Stomach (tissue), 9 donors: Measurements from ENCODE around the gene ELMOD1. TPM values are rescaled to one million over a fixed set of nuclear protein-coding genes. Genes with fewer than 3 reads are reported as not detected.
A peak's percentile ranks its signal among the peaks of the same experiment; 100 is the strongest.

Experiments
- DNase-seq, 2 donors: peaks; one replicate each; pipeline versions ENCODE4 v3.0.0 to v3.0.0-alpha.2; 2013 to 2019
- H3K27ac ChIP-seq, 5 donors: fragments of 200-600 bp in 4 of 5; sonication (generic) in 4 of 5; one replicate each; pipeline ENCODE4 v1.5.1; 2013 to 2019; ENCODE audit warnings: mild to moderate bottlenecking in 1 of 5, moderate library complexity in 1 of 5
- H3K27me3 ChIP-seq, 3 donors: fragments of 200-600 bp; sonication (generic); one replicate each; pipeline ENCODE4 v1.5.1; 2017 to 2019; ENCODE audit warnings: mixed run types in 1 of 3
- H3K36me3 ChIP-seq, 4 donors: fragments of 200-600 bp; sonication (generic); 1 replicate in 3 of 4; 2 replicates in 1 of 4; pipeline ENCODE4 v1.5.1; 2016 to 2019
- H3K4me1 ChIP-seq, 4 donors: fragments of 200-600 bp; sonication (generic); one replicate each; pipeline ENCODE4 v1.5.1; 2016 to 2019
- H3K4me3 ChIP-seq, 4 donors: fragments of 200-600 bp; sonication (generic) in 3 of 4; one replicate each; pipeline ENCODE4 v1.5.1; 2016 to 2019; ENCODE audit warnings: mild to moderate bottlenecking in 1 of 4
- H3K9me3 ChIP-seq, 4 donors: fragments of 200-600 bp; sonication (generic); one replicate each; pipeline ENCODE4 v1.5.1; 2016 to 2019
- CTCF ChIP-seq, 7 experiments: fragments of 450-650 bp in 4 of 7; fragments of 200-600 bp in 3 of 7; sonication (generic) in 3 of 7; IDR thresholded peaks; one replicate each; pipeline ENCODE4 v1.5.1; 2016 to 2019; ENCODE audit warnings: antibody characterized with exemption in 7 of 7, control low read depth in 2 of 7, mild to moderate bottlenecking in 1 of 7
- EP300 ChIP-seq: sonication (generic); formaldehyde crosslinking; IDR thresholded peaks from one replicate; pipeline ENCODE4 v1.6.1; 2017; ENCODE audit warnings: antibody characterized with exemption
- POLR2A ChIP-seq, 4 donors: fragments of 450-650 bp; IDR thresholded peaks; one replicate each; pipeline ENCODE4 v1.6.1; 2016; ENCODE audit warnings: antibody characterized with exemption in 4 of 4, control low read depth in 2 of 4, mild to moderate bottlenecking in 1 of 4, moderate library complexity in 1 of 4
- POLR2AphosphoS5 ChIP-seq, 3 donors: sonication (generic); formaldehyde crosslinking; IDR thresholded peaks; one replicate each; pipeline ENCODE4 v1.6.1; 2016; ENCODE audit warnings: antibody characterized with exemption in 3 of 3
- WGBS, 5 donors: extraction: QIAGEN DNeasy Blood & Tissue Kit in 3 of 5; methylation state at CpG; one replicate each; pipeline versions ENCODE4 v1.1.5 to v1.1.7; 2013 to 2018; 5-methylcytosine and 5-hydroxymethylcytosine counted together
- intact Hi-C: fragments of 100-400 bp; cut with DNase I; formaldehyde crosslinking; loops from one replicate; pipeline ENCODE4 v1.15.1; 2023; ENCODE audit warnings: low total_unique reads
- polyA plus RNA-seq, 3 donors: library from polyadenylated mRNA; stranded (reverse); fragments of 200-250 nt; gene quantifications; one replicate each; pipeline ENCODE4 v1.2.3, GENCODE V29; 2013
- total RNA-seq, 5 donors: library from RNA; depleted of rRNA; stranded (reverse); fragments of >200 nt; gene quantifications; one replicate each; pipeline versions ENCODE4 v1.1.0 to v1.2.3, GENCODE V29; 2014 to 2016
- donor health status: healthy with polysubstance abuse.
- donor health status: Bipolar disorder and iron deficiency.
- donor health status: healthy.

ELMOD1 gene
- total and polyA plus RNA-seq, 8 donors: 0.15 to 1.1 (median 0.31) TPM; not detected in 5

DNA sequence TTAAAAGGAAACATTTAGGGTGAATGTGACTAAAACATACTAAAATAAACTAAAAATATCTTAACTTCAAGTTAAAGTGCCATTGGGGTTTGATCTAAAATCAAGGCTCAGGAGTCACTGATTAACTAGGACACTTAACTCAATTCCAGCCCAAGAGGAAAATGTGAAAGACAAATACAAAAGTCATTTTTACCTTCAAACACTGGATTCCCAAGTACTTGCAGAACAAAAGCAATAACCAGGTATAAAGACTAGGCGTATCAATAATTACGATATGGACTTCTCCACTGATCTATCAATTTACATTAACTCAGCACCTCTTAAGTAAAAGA, 41.0 kb upstream of the ELMOD1 start:
- no peaks in the 10 kb centered on the region for H3K4me1 ChIP-seq
- H3K36me3 ChIP-seq: peaks cover 5 to 53% (median 47%) of the 10 kb centered on the region in 4 donors
- no peak for DNase-seq
- TF ChIP-seq CTCF (IDR thresholded peaks at IDR 0.05) (no peak), POLR2A (IDR thresholded peaks at IDR 0.05) (no peak), EP300 (no peak), POLR2AphosphoS5 (IDR thresholded peaks at IDR 0.05) (no peak)
- no peak overlapping the region for H3K27ac ChIP-seq
- no peaks in the 10 kb centered on the region for H3K27me3 ChIP-seq
- no peak overlapping the region for H3K4me3 ChIP-seq
- 80 to 93% (median 85%) methylated on average over 2 of the region's 2 CpGs for whole genome bisulfite sequencing, 5 donors
- intact Hi-C loops: no loop called here
- H3K9me3 ChIP-seq: no peaks in the 10 kb centered on the region

DNA sequence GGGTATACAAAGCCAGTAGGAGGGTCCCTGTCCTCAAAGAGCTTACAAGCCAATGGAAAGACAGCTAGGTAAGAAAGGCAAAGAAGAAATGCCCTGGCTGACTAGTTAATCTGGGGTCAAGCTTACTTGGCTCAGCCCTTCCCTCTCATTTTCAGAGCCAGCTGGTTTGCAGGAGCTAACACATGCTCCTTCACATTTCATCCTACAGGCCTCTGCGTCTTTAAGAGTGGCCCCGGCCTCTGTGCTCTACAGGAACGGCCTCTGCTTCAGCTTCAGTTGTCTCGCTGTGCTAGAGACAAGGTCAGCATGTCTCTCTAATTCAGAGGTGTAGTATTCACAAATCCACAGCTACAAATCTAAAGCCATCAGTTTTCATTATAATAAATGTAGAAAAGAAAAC, 40.6 kb upstream of the ELMOD1 start:
- Histone ChIP-seq H3K27ac (no peak overlapping the region), H3K4me1 (no peaks in the 10 kb centered on the region), H3K36me3 (peaks cover 5 to 55% (median 50%) of the 10 kb centered on the region in 4 donors), H3K9me3 (no peaks in the 10 kb centered on the region), H3K27me3 (no peaks in the 10 kb centered on the region), H3K4me3 (no peak overlapping the region)
- intact Hi-C loops: no loop called here
- WGBS, 5 donors: 50 to 81% (median 60%) methylated on average over 4 of the region's 4 CpGs
- no peak for TF ChIP-seq EP300
- no peak for DNase-seq

GRCh38 chr11:107561688-107562087, 29.3 kb upstream of the ELMOD1 start:
- Histone ChIP-seq H3K4me1 (peaks cover 20 to 48% (median 33%) of the 10 kb centered on the region in 4 donors), H3K27me3 (no peaks in the 10 kb centered on the region), H3K4me3 (no peak overlapping the region), H3K9me3 (no peaks in the 10 kb centered on the region), H3K27ac (no peak overlapping the region), H3K36me3 (peaks cover 0 to 27% (median 21%) of the 10 kb centered on the region in 4 donors)
- intact Hi-C loops: no loop called here
- TF ChIP-seq EP300 (no peak), CTCF (IDR thresholded peaks at IDR 0.05) (no peak)
- no peak for DNase-seq

DNA sequence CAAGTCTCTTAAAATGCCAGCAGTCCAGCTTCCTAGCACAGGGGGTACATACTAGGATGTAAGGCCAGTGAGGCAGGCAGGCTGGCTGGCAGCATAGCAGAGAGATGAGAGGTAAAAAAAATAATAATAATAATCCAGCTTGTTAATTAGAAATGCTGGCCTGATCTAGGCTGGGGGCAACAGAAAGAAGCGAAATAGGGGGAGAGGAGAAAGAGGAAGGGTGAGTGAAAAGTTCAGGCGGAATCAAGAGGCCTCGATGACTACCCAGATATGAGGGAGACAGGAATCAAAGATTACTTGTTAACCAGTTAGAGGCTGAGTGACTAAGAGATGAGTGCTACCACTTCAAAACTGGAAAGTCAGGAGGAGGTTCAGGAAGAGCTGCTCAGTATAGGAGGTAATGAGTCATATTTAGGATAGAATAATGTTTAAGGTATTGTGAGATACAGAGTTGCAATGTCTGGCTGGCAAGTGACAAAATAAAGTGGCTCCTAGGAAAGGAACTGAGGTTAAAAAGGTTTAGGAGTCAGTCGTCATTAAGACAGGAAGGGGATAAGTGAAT, 28.2 kb upstream of the ELMOD1 start:
- no peak overlapping the region for H3K4me3 ChIP-seq
- intact Hi-C loops: no loop called here
- H3K36me3 ChIP-seq: peaks cover 0 to 26% (median 20%) of the 10 kb centered on the region in 4 donors
- no peaks in the 10 kb centered on the region for H3K9me3 ChIP-seq
- no peak for DNase-seq
- TF ChIP-seq POLR2A (IDR thresholded peaks at IDR 0.05) (no peak), CTCF (IDR thresholded peaks at IDR 0.05) (no peak), POLR2AphosphoS5 (IDR thresholded peaks at IDR 0.05) (no peak), EP300 (no peak)
- peaks cover 20 to 48% (median 33%) of the 10 kb centered on the region in 4 donors for H3K4me1 ChIP-seq
- H3K27ac ChIP-seq: no peak overlapping the region
- no peaks in the 10 kb centered on the region for H3K27me3 ChIP-seq
- 44 to 62% (median 53%) methylated on average over 4 of the region's 4 CpGs for WGBS, 5 donors

GRCh38 chr11:107563702-107564101, 27.2 kb upstream of the ELMOD1 start:
- Histone ChIP-seq H3K36me3 (peaks cover 0 to 21% (median 15%) of the 10 kb centered on the region in 4 donors), H3K4me1 (peaks cover 20 to 48% (median 33%) of the 10 kb centered on the region in 4 donors), H3K27me3 (no peaks in the 10 kb centered on the region), H3K27ac (no peak overlapping the region), H3K4me3 (no peak overlapping the region), H3K9me3 (no peaks in the 10 kb centered on the region)
- peak in 1 of 2 donors; percentile 78 for DNase-seq
- intact Hi-C loops: no loop called here
- TF ChIP-seq CTCF (IDR thresholded peaks at IDR 0.05) (peak in 5 of 7 experiments; percentile 16 to 46 (median 42)), POLR2A (IDR thresholded peaks at IDR 0.05) (no peak)
- 0 to 7% (median 4%) methylated on average over 2 of the region's 2 CpGs for WGBS, 5 donors
